ENCODE results near the gene GAS1.

GAS1 gene

GRCh38 chr9:86921151-86921923, 26.0 kb downstream of the GAS1 start:
- DNase-seq (ENCODE audit: low spot score): no peak

- no peak for DNase-seq (ENCODE audit: low spot score)
Observed at GRCh38 chr9:86918556-86918955, 28.8 kb downstream of the GAS1 start.

GRCh38 chr9:86912210-86912609, 35.1 kb downstream of the GAS1 start:
- no peak for DNase-seq (ENCODE audit: low spot score)

GRCh38 chr9:86909388-86909787, 37.9 kb downstream of the GAS1 start:
- peak; percentile 42 for DNase-seq (ENCODE audit: low spot score)

GRCh38 chr9:86908261-86908660, 39.0 kb downstream of the GAS1 start:
- no peak for DNase-seq (ENCODE audit: low spot score)

- DNase-seq (ENCODE audit: low spot score): no peak
Observed at GRCh38 chr9:86907346-86907745, 40.0 kb downstream of the GAS1 start.

- DNase-seq (ENCODE audit: low spot score): no peak
Observed at GRCh38 chr9:86903734-86904085, 43.6 kb downstream of the GAS1 start.

GRCh38 chr9:86902991-86903733, 44.1 kb downstream of the GAS1 start:
- no peak for DNase-seq (ENCODE audit: low spot score)

- no peak for DNase-seq (ENCODE audit: low spot score)
Observed at GRCh38 chr9:86902586-86902985, 44.7 kb downstream of the GAS1 start.

- DNase-seq (ENCODE audit: low spot score): no peak
Observed at GRCh38 chr9:86902176-86902575, 45.1 kb downstream of the GAS1 start.

- no peak for DNase-seq (ENCODE audit: low spot score)
Observed at GRCh38 chr9:86901511-86901910, 45.8 kb downstream of the GAS1 start.

Measured in COLO829 (cell line).